NCI-H524 (cell line): ENCODE data around the gene MROH2A.

ENCODE experiments used
- DNase-seq, 2 experiments: peaks; one replicate each; lab custom pipeline; 2025; lab: John Stamatoyannopoulos, UW

MROH2A gene

GRCh38 chr2:233801357-233802131 is 23.4 kb downstream of the MROH2A start:
- DNase-seq = no peak

DNA sequence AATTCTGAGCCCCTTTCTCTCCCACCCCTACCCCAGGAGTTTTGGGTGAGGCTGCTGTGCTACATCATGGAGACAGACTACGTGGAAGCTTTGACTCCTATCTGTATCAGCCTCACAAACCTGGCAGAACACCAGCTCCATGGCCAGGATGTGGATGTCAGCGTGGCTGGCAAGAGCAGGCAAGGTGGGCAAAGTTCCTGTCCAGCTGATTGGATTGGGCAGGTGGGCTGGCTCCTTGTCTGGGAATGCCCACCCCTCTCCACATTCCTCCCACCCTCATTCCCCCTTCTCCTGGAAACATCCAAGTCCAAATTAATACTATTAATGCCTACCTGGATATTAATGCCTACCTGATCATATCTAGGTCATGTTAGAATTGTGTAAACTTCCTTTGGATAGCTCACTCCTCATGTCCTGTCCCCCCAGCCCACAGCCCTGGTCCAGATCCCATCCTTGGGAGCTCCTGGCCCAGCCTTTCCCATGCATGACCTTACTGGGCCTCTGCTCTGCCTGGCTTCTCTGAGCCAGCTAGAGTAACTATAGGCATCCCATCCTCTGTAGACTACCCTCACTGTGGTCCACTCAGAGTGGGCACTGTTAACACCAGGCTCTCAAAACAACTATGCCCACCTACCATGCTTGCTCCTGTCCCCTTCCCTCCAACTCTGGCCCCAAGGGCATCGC is 24.1 kb downstream of the MROH2A start:
- DNase-seq = no peak

GRCh38 chr2:233803292-233803911 is 25.3 kb downstream of the MROH2A start:
- DNase-seq = no peak

DNA sequence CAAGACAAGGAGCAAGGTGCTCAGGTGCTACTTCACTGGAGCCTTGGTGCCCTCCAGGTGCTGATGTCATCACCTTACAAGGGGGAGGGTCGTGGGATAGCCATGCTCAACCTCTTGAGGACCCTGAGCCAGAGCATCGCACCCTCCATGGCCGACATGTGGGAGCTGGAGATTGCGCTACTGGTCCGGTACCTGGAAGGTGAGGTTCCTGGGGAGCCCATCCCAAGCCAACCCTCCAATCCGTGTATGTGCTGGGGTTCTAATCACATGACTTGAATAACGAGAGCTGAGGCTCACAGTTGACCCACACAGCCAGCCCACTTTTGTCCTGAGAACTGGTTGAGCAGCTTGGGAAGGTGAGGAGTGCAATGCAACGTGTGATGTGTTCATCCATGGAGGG is 25.9 kb downstream of the MROH2A start:
- DNase-seq = no peak

DNA sequence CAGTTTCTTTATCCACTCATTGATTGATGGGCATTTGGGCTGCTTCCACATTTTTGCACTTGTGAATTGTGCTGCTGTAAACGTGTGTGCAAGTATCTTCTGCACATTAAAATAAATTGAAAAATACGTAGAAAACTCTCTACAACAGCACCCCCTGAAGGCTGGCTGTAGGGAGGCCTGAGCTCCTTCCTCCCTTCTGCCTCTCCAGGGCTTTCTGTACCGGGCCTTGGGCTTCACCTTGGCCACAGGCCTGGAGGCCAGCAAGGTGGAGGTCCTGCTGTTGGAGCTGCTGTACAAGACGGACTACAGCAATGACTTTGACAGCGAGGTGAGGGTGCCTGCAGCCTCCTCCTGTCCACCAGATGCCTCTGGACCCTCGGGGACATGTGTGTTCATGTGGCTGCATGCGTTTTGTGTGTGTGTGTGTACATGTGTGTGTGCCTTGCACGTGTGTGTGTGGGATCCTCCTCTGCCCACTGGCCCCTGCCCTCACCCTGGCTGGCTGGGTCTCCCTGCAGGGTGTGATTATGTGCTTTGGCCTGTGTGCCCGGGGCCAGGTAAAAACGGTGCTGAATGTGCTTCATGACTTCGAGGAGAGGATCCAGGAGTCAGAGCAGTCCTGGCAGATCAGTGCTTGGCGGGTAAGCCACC is 29.2 kb downstream of the MROH2A start:
- no peak for DNase-seq

- DNase-seq = no peak
Measured at GRCh38 chr2:233807966-233808935, 30.1 kb downstream of the MROH2A start.

- no peak for DNase-seq
Measured at GRCh38 chr2:233810385-233810784, 32.3 kb downstream of the MROH2A start.

- DNase-seq = no peak
Measured at GRCh38 chr2:233811087-233811486, 33.0 kb downstream of the MROH2A start.

- no peak for DNase-seq
Measured at GRCh38 chr2:233811732-233812131, 33.6 kb downstream of the MROH2A start.

- DNase-seq = no peak
Measured at GRCh38 chr2:233813236-233814055, 35.3 kb downstream of the MROH2A start.

- DNase-seq = peak in 1 of 2 experiments; percentile 34
Measured at GRCh38 chr2:233814056-233814835, 36.1 kb downstream of the MROH2A start.

GRCh38 chr2:233815861-233816260 is 37.7 kb downstream of the MROH2A start:
- DNase-seq = no peak

DNA sequence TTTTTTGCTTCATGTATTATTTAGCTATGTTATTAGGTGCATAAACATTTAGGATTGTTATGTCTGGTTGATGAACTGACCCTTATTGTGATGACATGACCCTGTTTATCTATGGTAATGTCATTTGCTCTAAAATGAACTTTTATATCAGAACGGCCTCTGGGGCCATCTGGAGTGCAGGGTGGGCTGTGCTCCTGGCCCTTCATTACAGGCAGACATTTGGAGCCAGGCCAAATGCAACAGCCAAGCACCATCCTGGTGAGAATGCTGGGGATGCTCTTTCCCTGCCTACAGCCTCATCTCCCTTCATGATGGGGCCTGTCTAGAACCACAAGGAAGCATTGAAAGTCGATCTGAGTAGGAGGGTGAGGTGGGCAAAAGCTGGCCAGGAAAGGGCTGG is 38.2 kb downstream of the MROH2A start:
- DNase-seq = peak; percentile 12 to 66

DNA sequence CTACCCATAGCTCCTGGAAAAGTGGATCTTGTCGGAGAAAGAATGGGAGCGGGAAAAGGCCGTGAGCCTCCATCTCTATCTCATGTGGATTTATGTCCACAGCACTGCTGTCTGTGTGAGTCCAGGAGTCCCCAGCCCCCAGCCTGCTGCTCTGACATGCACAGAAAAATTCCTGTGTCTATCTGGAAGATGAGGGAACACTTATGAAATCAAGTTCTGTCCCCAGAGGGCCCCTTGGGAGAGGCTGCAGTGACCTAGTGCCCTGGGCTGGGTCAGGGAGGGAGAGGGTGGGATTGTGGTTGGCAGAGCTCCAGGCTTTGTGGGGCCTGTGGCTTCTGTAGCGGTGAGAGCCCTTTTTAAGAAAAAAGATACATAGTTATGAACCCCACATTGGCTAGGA is 38.6 kb downstream of the MROH2A start:
- no peak for DNase-seq

DNA sequence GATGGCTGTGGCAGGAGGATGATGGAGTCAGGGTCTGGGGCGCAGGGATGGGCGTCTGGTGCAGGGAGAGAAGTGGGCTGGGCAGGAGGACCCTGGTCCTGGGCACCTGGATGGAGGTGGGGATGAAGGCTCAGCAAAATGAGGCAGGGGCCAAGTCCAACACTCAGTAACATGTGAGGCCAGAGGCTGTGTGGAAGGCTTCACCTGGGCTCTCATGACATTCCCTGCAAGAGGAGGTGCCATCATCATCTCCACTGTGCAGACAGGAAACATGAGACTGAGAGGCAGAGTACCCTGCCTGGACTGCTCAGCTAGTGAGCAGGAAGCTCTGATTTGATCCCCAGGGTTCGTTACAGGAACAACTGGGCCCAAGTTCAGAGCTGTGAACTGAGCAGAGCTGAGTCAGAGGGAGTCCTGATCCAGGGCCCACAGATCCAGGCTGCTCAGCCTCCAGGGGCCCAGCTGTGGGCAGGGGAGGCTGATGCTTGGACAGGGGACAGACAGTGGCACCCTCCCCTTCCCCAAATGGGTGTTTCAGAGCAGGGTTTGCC is 39.3 kb downstream of the MROH2A start:
- DNase-seq = no peak

DNA sequence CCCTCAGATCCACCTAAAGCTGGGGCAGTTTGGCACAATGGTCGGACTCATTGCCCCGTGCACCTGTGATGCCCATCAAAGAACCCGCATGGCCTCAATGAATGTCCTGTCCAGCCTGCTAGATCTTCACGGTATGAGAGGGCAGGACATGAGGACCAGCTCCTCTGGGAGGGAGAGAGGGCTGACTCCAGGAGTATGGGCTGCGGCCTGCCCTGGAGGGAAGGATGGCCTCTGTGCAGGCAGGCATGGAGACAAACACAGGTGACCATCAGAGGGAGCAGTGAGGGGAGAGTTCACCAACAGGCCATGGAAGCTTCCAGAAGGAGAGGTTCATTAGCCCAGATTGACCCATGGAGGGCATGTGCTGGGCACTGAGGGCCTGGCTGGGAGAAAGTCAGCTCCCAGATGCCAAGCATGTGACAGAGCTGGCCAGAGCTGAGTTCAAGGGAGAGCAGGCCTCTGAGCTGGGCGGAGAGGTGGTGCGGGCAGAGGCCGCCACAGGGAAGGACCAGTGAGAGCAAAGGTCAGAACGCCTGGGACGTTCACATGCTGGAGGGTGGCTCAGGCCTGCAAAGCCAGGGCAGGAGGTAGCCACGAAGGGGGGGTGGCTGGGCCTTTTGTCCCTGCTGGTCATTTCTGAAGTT is 40.0 kb downstream of the MROH2A start:
- no peak for DNase-seq

DNA sequence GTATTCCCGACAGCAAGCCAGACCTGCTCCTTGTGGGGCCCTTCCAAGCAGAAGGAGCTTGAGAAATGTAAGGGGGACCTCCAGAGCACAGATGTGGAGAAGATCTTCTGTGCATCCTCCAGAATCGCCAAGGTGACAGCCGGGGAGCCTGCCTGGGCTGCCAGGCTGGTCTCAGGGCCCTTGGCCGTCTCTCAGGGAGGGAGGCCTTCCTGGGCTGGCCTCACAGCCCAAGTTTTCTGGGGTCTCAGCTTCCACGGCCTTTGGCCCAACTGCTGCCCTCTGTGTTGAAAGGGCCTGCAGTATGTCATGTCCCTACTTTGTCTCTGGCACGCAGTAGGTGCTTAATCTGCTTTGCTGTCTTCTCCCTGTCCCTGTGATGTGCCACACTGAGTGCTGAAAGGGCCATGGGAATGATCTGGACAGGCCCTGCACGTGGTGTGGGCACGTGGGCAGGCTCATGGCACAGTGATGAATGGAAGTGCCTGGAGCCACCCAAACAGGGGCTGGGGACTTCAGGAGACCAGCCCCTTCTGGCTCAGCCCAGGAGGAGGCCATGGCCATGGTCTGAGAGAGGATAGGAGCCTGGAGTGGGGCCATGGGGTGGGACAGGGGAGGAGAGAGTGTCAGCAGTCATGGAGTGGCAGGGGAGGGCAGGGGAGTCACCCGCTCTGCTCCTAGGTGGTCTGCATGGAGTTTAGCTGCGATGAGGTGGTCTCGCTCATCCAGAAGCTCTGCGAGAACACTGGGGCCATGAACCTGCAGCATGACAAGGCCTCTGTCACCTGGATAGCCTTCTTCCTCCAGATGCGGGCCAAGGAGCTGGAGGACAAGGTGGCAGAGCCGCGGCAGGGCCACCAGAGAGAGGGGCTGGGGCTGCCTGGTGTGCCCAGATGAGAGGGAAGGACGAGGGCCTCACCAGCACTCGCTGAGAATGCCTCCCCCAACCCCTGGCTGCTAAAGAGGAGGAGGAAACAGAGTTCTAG is 40.8 kb downstream of the MROH2A start:
- DNase-seq = no peak
